Left lung (tissue), 10 donors: ENCODE data around the gene MYMX. TPM values are rescaled to one million over a fixed set of nuclear protein-coding genes. Genes with fewer than 3 reads are reported as not detected.

ENCODE experiments used
- ATAC-seq: fragments of 200-7000 bp; cut with Tn5 transposase; one replicate; pipeline ENCODE4 v1.9.1; 2020; ENCODE audit warnings: moderate library complexity
- DNase-seq, 4 donors: peaks; one replicate each; pipeline ENCODE4 v3.0.0-alpha.2; 2013 to 2020
- H3K27ac ChIP-seq, 2 donors: fragments of 200-600 bp; sonication (generic) in 1 of 2; one replicate each; pipeline versions ENCODE4 v1.5.0 to v1.8.0; 2020 to 2021
- H3K27me3 ChIP-seq, 2 donors: fragments of 200-600 bp; sonication (generic) in 1 of 2; one replicate each; pipeline versions ENCODE4 v1.5.0 to v1.8.0; 2020 to 2021
- H3K36me3 ChIP-seq, 2 donors: fragments of 200-600 bp; sonication (generic) in 1 of 2; one replicate each; pipeline versions ENCODE4 v1.5.0 to v1.8.0; 2020 to 2021
- H3K4me1 ChIP-seq, 2 donors: fragments of 200-600 bp; one replicate each; pipeline ENCODE4 v1.8.0; 2021
- H3K4me3 ChIP-seq, 2 donors: fragments of 200-600 bp; sonication (generic) in 1 of 2; one replicate each; pipeline versions ENCODE4 v1.5.0 to v1.8.0; 2020 to 2021; ENCODE audit warnings: mild to moderate bottlenecking in 1 of 2
- H3K9me3 ChIP-seq, 2 donors: fragments of 200-600 bp; sonication (generic) in 1 of 2; one replicate each; pipeline versions ENCODE4 v1.5.0 to v1.8.0; 2020 to 2021
- intact Hi-C, 2 donors: fragments of 100-400 bp; cut with DNase I; formaldehyde crosslinking; loops; one replicate each; pipeline versions ENCODE4 v1.11.2 to v1.14.2; 2022
- polyA plus RNA-seq, 6 donors: library from polyadenylated mRNA; unstranded; fragments of 120-200 nt; gene quantifications; one replicate each; pipeline ENCODE4 v1.2.1, GENCODE V29; 2013; ENCODE audit not compliant: insufficient read length in 6 of 6
- total RNA-seq, 2 donors: library from RNA; stranded (reverse); fragmentation: NEBNext Ultra II Directional; extraction: Animal tissue kit (Norgen Biotek cat#: 25700); gene quantifications; one replicate each; pipeline ENCODE4 v1.2.1, GENCODE V29; 2021
- TF ChIP-seq, protein P1 (sequence below), 2 donors: fragments of 200-600 bp; sonication (generic) in 1 of 2; IDR thresholded peaks; one replicate each; pipeline versions ENCODE4 v1.5.0 to v1.8.0; 2021; ENCODE audit warnings: antibody characterized with exemption in 2 of 2
- donor health status: DM: no; HTN: yes; CAD: no.
- donor health status: DM: no; HTN: no; CAD: no.

Gene MYMX
- total and polyA plus RNA-seq, 8 donors, result 0.21 to 0.79 (median 0.33) TPM; not detected in 2

DNA sequence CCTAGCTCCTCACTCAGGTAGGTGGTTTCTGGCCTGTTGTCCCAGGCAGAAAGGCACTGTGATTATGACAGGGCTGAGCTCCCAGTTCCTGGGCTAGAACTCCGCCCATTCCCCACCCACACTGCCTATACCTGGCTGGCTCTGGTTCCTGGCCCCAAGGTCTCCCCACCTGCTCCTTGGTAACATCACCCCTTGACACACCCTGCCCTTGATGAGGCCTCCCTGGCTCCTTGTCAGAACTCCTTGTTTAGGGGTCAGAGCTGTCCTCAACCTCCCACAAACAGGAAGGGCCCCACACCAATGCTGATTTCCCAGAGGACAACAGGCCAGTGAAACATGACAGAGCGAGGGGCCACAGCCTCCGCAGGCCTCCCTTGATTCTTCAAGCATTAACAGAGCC, 15.5 kb upstream of the MYMX start:
- H3K36me3 ChIP-seq, result no peaks in the 10 kb centered on the region
- H3K4me3 ChIP-seq, result no peak overlapping the region
- H3K9me3 ChIP-seq, result no peaks in the 10 kb centered on the region
- DNase-seq, result no peak
- TF ChIP-seq, protein P1, sequence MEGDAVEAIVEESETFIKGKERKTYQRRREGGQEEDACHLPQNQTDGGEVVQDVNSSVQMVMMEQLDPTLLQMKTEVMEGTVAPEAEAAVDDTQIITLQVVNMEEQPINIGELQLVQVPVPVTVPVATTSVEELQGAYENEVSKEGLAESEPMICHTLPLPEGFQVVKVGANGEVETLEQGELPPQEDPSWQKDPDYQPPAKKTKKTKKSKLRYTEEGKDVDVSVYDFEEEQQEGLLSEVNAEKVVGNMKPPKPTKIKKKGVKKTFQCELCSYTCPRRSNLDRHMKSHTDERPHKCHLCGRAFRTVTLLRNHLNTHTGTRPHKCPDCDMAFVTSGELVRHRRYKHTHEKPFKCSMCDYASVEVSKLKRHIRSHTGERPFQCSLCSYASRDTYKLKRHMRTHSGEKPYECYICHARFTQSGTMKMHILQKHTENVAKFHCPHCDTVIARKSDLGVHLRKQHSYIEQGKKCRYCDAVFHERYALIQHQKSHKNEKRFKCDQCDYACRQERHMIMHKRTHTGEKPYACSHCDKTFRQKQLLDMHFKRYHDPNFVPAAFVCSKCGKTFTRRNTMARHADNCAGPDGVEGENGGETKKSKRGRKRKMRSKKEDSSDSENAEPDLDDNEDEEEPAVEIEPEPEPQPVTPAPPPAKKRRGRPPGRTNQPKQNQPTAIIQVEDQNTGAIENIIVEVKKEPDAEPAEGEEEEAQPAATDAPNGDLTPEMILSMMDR (IDR thresholded peaks at IDR 0.05), result no peak
- no peaks in the 10 kb centered on the region for H3K27me3 ChIP-seq
- intact Hi-C loops, result no loop called here
- ATAC-seq, result peak; percentile 19
- no peaks in the 10 kb centered on the region for H3K4me1 ChIP-seq
- no peak overlapping the region for H3K27ac ChIP-seq

DNA sequence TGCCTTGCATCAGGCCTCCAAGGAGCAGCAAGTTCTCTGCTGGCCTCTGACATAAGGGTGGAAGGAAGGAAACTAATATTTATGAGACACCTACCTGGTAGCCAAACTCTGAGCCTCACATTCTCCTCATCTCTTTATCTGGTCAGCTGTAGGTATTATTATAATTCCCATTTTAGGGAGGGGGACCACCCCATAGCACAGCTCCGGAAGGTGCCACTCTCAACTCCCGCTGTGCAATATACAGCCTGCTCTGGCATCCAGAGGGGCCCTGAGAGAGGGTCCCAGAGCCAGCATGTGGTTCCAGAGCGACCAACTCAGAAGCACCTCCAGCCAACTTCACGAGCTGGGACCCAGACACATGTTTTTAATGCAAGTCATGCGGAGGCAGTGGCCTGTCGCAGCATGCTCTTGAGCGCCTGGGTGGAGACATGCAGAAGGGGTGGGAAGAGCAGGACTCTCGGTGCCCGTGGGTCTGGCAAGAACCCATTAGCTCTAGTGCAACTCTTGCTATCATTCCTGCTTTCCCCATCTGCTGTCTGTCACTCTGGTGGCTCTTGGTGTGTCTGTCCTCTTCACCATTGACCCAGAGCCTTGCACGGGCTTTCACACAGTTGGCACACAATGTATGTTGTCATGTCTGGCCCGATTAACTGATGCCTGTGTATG, 15.0 kb upstream of the MYMX start:
- Histone ChIP-seq H3K4me1 (no peaks in the 10 kb centered on the region), H3K9me3 (no peaks in the 10 kb centered on the region), H3K27ac (no peak overlapping the region), H3K27me3 (no peaks in the 10 kb centered on the region), H3K4me3 (no peak overlapping the region), H3K36me3 (no peaks in the 10 kb centered on the region)
- ATAC-seq (no peak), DNase-seq (no peak)
- intact Hi-C loops, result no loop called here
- TF ChIP-seq, protein P1 (IDR thresholded peaks at IDR 0.05), result no peak

DNA sequence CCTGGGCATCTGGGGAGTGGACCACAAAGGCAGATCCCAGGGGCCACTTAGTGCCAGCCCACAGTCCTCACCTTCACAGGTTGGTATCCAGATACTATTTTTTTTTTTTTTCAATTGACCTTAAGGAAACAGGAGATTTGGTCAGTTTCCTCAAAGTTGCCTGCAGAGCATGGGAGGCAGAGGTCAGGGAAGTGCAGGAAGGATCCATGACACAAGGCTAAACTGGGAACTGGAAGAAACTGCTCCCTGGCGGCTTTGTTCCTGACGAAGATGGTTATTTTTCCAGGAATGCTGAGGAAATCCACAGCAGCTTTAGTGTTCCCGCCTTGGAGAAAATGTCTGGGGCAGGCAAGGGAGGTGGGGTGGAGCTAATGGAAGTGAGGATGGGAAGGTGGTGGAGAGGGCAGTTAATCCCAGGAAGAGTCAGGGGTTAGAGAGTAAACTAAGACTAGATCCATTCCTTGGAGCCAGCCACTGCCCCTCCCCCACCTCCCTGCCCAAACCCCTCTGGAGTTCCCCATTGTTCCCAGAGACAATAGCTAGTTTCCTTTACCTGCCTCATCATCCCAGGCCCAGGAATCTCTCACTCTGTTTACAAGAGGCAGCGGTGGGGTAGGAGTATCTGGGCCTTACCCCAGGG, 14.3 kb upstream of the MYMX start:
- Histone ChIP-seq H3K4me1 (no peaks in the 10 kb centered on the region), H3K27ac (no peak overlapping the region), H3K4me3 (no peak overlapping the region), H3K36me3 (no peaks in the 10 kb centered on the region), H3K9me3 (no peaks in the 10 kb centered on the region), H3K27me3 (no peaks in the 10 kb centered on the region)
- DNase-seq (no peak), ATAC-seq (no peak)
- intact Hi-C loops, result no loop called here
- TF ChIP-seq, protein P1 (IDR thresholded peaks at IDR 0.05), result no peak

DNA sequence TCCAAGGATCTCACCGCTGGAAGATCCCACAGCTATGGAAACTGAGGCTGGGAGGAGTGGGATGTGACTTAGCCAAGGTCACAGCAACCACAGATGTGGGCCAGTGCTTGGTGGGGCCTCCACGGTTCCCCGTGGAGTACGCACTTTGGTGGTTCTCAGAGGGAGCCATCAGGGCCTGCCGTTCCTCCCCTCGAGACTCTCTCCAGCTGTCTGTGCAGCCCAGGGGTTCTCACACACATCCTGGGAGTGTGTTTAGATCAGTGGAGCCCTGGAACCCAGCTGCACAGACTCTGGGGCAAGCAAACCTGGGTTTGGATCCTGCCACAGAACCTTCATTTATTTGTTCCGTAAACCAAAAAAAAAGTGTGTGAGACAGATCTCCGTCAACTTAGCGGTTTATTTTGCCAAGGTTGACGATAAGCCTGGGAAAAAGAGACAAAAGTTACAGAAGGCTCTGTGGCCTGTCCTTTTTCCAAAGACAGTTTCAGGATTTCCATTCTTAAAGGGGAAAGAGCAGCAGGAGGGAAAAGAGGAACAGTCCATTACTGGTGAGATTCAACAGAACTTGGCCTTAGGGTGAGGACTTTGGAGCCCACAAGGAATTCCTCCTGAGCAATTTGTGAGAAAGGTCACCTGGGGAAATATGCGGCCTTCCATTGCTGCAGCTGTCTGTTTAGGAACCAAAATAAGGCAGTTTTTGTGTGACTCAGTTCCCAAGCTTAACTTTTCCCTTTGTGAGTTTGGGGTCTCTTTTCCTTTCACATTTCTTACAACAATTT, 13.6 kb upstream of the MYMX start:
- no peak overlapping the region for H3K27ac ChIP-seq
- H3K4me3 ChIP-seq, result no peak overlapping the region
- ATAC-seq (no peak), DNase-seq (no peak)
- TF ChIP-seq, protein P1 (IDR thresholded peaks at IDR 0.05), result no peak
- H3K36me3 ChIP-seq, result no peaks in the 10 kb centered on the region
- intact Hi-C loops, result no loop called here
- H3K27me3 ChIP-seq, result no peaks in the 10 kb centered on the region
- no peaks in the 10 kb centered on the region for H3K9me3 ChIP-seq
- no peaks in the 10 kb centered on the region for H3K4me1 ChIP-seq

DNA sequence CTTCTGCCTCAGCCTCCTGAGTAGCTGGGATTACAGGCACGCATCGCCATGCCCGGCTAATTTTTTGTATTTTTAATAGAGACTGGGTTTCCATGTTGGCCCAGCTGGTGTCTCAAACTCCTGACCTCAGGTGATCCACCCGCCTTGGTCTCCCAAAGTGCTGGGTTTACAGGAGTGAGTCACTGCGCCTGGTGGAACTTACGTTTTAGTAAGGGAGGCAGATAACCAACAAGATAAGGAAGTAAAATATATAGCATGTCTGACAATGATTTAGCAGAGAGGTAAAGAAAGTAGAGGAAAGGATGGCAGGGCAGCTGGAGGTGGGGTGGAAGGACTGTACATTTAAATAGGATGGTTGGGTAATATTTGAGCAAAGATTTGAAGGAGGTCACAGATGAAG, 12.8 kb upstream of the MYMX start:
- TF ChIP-seq, protein P1 (IDR thresholded peaks at IDR 0.05), result no peak
- H3K27me3 ChIP-seq, result no peaks in the 10 kb centered on the region
- no peak for DNase-seq
- no peak overlapping the region for H3K4me3 ChIP-seq
- ATAC-seq, result no peak
- intact Hi-C loops, result no loop called here
- H3K36me3 ChIP-seq, result no peaks in the 10 kb centered on the region
- H3K27ac ChIP-seq, result no peak overlapping the region
- no peaks in the 10 kb centered on the region for H3K4me1 ChIP-seq
- H3K9me3 ChIP-seq, result no peaks in the 10 kb centered on the region
